Right forelimb (tissue), 1 donor: ENCODE data around the gene PCYT1B.
"Not testable (repeated sequence)": the region's sequence is repeated elsewhere in the genome, so short reads cannot be mapped to it uniquely, and the experiment has no call there.

Source experiments
- DNase-seq: peaks from one replicate; pipeline ENCODE4 v3.0.0-alpha.2; 2018

The PCYT1B gene

DNA sequence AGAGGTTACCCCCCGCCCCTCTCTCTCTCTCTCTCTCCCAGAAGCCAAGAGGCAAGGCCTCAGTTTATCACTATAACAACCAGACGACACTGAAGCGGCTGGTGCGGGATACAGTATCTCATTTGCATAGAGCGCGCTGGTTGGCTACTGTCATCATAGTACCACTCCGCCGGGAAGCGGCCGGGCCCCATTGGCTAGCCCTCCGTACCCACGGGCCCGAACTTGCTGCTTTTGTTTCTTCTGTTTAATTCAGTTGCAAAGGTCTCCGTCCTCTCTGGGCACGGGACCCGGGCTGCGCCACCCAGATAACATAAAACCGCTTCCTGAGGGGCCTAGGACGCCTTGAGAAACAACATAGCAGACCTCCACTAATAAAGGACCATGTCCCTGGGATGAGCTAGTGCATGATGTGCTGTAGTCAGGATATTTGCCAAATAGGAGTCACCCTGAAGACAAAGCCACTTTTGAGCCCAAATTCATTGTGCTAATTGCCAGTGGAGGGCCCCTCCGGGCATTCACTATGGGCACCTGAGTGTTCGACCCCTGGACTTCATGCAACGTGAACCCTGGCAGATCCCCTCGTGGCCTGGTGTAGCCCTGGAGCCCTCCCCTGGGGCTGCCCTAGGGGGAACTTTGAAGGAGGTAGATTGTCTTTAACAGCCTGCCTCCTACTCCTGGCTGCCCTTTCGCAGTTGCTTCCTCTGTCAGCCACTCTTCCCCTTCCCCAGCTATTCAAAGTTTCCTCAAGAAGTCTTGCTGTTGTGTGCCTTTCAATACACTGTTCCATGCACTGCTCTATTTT lies at the start of gene PCYT1B:
PCYT1B (minus strand) TSS at position 91 of the 802 bp plus-strand sequence. CDS start 242 bp downstream, outside the sequence.
- peak; percentile 79 for DNase-seq

DNA sequence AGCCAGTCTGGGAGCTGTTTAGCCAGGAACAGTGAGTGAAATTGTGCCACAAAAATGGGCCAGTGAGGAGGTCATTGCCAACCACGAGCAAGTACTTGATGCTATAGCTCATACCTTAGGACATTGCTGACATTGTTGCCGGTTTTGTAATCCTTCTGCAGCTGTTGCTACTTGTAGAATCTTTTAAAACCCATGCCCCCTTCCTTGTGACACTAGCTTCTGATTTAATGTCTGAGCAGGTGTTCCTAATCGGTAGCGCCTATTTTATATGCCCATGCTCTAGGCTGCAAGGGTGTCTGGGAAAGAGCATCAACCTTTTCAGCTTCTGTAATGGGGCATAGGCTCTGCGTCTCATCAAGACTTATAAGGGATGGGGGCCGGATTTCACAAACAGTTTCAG lies 49.1 kb upstream of the PCYT1B start:
- DNase-seq: no peak

DNA sequence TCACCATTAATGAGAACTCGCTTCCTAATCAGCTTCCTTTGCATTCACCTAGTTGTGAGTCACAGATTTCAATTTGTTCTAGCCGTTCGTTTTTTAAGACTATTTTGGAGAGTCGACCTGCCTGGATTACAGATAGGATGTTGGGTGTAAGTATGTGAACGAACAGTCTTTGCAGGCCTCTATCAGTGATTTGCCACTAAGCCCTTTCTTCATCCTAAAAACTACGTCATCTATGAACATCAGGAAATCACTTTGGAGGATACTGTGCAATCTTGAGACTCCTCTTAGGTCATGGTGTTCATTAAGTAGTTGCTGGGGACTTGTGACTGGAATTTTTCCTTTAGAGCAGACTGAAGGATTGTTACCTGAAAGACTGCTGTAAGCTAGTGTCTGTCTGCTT lies 47.7 kb upstream of the PCYT1B start:
- DNase-seq: no peak

DNA sequence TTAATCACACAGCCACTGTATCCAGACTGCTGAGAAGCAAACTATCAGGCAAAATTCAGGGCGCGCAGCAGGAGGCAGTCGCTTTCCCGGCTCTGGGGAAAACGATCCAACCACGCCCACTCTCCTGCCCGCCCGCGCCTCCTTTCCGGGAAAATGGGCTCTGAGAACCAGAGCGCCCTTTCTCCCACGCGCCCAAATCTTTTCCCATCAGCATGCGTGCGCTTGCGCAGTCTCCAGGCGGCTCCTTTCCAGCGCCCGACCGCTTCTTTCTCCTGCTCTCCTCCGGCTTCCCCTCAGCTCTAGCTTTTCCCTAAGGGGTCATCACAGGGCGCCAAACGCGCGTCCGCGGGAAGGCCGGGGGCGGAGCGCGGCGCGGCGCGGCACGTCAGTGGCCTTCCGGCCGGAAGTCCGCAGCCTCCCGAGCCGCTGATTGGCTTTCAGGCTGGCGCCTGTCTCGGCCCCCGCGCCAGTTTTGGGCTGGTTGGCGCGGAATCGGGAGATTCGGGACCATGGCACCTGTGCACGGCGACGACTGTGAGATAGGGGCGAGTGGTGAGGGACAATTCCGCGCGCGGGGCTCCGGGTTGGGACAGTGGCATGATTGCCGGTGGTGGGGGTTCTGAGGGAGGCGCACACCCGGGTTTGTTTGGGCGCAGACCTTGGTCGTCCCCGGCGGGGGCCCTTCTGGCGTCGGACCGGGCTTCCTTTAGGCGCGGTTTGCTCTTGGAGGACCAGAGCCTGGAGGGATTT lies 46.5 kb upstream of the PCYT1B start, which contains the start of gene POLA1:
POLA1 (plus strand) TSS at position 466 of the 750 bp plus-strand sequence; CDS start at position 510, 44 bp downstream.
- DNase-seq: peak; percentile 93

DNA sequence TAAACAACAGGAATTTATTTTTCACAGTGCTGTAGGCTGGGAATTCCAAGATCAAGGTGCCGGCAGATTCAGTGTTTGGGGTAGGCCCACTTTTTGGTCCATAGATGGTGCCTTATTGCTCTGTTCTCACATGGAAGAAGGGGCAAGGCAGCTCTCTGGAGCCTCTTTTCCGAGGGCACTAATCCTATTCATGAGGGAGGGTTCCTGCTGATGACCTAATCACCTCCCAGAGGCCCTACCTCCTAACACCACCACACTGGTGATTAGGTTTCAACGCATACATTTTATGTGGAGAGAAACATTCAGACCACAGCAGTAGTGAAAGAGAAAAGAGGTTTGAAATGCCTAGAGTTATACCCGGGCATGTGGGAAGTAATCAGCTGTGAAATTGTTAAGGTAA lies 45.2 kb upstream of the PCYT1B start:
- no peak for DNase-seq

DNA sequence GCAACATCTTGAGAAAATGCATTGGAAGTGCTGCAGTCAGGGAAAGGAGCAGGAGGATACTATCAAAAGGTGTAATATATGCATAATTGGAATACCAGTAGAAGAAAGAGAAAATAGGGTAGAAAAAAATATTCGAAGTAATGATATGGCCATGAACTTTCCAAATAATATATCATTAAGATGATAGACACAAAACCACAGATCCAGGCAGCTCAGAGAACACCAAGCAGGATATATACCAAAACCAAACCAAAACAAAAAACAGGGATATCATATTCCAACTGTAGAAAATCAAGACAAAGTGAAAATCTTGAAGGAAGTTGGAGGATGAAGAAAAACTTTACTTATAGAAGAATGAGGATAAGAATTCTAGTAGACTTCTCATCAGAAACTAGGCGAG lies 36.9 kb upstream of the PCYT1B start:
- DNase-seq: no peak

DNA sequence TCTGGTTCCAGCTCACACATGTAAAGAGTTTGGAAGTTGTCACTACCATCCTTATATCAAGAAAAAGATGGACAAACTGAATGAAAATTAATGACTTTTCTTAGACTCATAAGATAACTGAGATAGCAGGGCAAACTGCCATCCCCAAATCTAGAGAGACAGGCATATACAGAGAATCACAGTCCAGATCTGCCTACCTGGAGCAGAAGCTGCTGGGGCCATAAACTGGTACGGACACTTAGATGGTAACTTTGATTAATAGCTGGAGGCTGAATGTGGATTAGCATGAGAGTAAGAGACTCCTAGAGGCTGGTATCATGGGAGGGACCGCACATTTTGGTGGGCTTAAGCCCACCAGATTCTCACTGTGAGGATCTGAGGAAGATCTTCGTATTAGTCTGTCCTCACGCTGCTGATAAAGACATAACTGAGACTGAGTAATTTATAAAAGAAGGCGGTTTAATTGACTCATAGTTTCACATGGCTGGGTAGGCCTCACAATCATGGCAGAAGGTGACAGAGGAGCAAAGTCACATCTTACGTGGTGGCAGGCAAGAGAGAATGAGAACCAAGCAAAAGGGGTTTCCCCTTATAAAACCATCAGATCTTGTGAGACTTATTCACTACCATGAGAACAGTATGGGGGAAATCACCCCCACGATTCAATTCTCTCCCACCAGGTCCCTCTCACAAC lies 35.7 kb upstream of the PCYT1B start:
- no peak for DNase-seq

DNA sequence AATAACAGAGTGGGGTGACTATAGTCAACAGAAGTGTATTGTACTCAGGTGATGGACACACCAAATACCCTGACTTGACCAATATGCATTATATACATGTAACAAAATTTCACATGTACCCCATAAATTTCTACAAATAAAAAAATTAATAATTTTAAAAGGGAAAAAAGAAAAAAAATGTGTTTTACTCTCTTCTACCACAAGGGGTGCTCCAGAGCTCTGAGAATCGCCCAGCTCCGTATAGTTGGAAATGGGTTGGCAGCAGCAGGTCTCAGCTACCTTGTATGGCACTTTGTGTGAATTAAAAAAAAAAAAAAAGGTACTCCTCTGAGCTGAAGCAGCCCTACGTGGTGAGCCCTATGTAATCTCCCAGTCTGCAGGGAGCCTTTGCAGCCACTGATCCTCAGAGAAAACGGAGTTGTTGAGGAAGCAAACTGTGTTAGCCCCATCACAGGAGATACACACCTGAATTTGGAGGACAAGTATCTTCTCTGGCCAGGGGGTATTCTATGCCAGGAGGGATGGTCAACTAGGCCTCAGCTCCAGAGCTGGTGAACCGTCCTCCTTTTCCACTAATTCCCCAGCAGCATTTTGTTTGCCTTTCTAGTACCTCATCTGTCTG lies 29.4 kb upstream of the PCYT1B start:
- no peak for DNase-seq

DNA sequence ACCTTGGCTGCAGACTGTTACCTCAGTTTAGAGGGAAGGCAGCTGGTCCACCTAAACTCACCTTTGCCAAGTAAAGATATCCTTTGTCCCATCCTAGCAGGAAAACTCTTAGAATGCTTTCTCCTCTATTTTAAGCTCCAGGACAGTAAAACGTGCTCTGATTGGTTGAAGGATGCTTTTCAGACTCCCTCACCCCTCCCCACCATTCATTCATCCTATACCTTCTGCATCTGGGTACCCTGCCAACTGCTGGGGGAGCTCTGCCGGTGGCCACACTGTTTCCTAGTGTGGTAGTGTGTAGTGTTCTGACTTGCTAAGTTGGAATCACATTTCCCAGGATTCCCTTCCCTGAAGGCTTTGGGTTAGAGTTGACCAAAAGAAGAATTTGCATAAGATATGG lies 26.3 kb upstream of the PCYT1B start:
- no peak for DNase-seq

DNA sequence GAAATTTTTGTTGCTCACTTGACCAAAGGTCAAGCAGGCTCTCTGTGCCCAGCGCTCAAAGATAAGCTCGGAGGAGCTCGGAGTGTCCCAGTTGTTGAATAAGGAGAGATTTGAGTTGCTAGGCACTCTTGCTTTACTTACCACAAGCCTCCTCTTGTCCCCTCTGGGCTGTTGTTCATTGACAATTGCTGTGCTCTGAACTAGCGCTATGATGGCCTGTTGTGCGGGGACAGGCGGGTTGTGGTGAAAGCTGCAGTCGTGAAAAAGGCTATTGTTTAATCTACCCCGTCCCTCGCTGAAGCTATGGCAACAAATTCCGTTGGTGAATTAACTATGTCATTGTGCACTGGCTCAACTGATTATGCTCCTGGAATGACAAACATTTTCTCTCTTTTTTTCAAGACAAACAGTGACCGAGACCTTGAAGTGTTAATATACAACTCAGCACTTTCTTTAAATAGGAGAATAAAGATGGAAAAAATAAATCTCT lies 25.6 kb upstream of the PCYT1B start:
- no peak for DNase-seq

DNA sequence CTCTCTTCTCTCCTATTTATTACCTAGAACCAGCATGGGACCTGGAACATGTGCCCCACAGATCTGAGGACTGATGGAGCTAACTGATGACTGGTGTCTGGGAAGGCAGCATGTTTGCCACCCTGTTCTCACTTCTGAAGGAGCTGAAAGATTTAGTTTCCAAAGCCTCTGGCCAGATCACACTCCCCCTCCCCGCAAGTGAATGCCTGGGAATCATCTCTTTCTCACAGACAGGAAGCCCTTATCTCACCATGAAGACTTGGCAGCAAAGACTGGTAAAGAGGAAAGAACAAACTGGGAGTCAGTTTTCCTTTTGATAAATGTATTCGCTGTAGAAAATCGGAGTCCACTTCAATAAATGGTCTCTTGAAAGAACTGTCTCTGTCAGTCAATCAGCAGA lies 21.0 kb upstream of the PCYT1B start:
- no peak for DNase-seq

DNA sequence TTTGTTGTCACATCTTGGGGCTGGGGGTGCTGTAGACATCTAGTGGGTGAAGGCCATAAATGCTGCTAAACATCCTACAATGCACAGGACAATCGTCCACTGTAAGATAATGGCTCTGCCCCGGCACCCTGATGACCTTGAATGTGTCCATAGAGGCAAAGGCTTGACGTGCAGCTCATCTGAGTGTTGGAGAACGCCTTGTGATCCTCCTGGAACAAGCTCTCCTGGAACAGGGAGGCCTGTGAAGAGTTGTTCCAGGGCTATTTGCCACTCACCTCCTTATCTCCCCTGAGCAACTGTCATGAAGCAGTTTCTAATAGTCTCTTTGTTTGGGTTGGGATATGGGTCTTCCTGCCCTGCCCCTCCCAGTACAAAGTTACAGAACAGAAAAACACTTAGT lies 15.2 kb upstream of the PCYT1B start:
- DNase-seq: no peak

DNA sequence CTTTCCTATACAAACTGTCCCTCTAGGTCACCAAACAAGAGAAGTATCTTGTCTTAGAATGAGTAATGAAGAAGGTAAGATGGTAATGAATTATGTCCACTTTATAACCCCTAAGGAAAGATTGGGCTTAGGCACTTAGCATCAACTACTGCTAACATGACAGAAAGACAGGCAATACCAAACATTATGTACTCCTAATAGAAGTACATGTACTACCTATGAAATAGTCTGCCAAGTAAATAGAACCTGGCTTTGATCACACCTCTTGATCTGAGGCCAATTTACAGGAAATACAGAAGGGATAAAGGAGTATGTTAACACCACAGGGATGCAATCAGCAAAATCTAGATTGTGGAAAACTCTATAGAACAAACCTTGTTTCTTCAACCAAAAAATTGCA lies 14.1 kb upstream of the PCYT1B start:
- DNase-seq: no peak

DNA sequence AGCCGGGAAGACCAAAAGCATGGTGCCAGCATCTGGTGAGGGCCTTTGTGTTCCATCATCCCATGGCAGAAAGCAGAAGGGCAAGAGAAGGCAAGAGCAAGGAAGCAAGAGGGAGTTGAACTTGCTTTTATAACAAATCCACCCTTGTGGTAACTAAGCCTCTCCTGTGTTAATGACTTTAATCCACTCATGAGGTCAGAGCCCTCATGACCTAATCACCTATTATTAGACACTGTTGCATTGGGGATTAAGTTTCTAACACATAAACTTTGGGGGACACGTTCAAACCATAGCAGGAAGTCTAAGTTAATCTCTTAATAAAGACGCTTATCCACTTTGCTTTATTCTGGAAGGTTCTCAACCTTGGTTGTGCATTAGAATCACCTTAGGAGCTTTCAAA lies 12.5 kb upstream of the PCYT1B start:
- DNase-seq: no peak

DNA sequence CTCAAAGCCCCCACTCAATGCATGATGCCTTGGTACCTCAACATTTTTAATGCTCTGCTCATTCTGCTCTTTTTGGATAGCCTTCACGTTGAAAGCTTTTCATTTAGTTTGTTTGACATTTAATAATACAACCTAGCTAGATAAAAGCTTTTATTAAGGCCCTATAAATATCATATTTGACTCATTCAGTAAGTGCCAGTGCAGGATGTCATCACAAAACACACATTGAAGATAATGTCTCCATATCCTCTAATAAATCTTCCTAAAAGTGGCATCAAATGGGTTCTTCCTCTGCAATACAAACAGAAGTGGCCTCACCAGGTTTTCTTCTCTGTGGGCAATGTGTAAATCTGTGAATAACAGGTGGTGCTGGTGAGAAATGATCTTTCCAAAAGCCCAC lies 12.0 kb upstream of the PCYT1B start:
- DNase-seq: no peak

DNA sequence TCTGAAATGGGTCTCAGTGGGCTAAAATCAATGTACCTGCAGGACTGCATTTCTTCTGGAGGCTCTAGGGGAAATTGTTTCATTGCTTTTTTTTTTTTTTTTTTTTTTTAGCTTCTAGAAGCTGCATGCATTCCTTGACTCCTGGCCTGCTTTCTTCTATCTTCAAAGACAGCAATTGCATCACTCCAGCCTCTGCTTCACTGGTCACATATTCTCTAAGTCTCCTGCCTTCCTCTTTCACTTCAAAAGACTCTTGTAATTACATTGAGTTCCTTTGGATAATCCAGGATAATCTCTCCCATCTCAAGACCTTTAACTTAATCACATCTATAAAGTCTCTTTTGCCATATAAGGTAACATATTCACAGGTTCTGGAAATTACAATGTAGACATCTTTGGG lies 11.3 kb upstream of the PCYT1B start:
- no peak for DNase-seq

DNA sequence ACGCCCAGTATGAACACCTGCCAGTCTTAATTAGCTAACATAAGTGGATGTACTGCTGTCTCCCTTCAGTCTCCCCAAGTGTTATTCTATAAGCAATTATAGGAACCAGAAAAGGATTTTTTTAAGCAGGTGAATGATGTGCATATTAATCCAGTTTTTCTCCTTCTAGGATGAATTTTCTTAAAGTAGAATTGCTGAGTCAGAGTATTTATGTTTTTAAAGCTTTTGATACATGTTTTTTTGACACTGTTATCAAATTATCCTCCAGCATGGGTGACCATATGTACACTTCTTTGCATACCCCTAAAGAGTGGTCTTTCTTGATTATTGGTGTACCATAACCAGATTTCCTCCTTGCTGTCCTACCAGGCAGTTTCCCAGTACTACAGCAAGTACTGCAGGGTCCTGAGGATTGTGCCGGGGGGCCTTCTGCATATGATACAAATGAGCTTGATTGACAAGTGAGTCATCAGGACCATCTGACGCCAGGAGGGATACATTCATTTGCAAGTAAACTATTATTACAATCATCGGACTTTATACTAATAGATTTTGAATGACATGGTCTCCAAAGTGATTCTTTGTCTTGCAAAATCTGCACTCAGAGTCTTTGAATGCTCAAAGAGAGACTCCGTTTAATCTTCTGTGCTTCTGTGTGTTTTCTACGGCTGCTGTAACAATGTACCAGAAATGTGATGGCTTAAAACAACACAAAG lies 10.7 kb upstream of the PCYT1B start:
- DNase-seq: no peak

DNA sequence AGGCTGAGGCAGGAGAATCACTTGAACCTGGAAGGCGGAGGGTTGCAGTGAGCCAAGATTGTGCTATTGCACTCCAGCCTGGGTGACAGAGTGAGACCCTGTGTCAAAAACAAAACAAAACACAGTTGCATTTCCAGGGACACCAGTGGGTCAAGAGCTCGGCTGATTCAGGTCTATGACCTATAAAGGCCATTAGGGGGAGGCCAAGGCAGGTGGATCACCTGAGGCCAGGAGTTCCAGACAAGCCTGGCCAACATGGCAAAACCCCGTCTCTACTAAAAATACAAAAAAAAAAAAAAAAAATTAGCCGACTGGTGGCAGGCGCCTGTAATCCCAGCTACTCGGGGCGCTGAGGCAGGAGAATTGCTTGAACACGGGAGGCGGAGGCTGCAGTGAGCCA lies 8.5 kb upstream of the PCYT1B start:
- not testable (repeated sequence) for DNase-seq

DNA sequence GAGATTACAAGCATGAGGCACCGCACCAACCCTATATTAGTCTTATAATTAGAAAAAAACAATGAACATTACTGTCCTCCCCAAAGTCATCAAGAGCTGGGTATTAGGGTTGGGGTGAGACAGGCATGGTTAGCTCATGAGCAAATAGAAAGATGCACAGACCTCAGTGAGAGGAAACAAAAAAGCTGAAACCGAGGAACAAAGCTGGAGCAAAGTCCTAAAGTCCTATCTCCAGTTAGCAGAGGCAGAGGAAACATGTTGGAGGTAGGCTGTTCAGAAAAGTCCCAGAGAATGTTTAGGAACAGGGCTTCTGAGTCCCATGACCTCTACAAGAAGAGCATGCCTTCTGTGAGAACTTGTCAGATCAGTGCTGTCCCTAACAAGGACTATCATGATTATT lies 4.6 kb upstream of the PCYT1B start:
- DNase-seq: no peak

DNA sequence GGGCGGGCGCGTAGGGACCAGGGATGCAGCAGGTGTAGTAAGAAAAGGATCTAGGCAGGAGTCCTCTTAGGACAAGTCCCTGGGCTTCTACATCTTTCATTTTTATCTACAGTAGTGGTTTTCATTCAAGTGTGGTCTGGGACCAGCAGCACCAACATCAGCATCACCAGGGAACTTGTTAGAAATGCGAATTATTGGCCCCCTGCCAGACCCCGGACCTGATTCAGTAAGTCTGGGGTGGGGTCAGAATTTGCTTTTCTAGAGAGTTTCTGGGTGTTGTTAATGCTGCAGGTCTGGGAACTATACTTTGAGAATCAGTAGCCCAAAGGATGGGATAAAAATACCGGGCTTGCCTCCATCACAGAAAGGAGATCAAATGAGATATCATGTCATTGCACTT lies 1.3 kb upstream of the PCYT1B start:
- no peak for DNase-seq

DNA sequence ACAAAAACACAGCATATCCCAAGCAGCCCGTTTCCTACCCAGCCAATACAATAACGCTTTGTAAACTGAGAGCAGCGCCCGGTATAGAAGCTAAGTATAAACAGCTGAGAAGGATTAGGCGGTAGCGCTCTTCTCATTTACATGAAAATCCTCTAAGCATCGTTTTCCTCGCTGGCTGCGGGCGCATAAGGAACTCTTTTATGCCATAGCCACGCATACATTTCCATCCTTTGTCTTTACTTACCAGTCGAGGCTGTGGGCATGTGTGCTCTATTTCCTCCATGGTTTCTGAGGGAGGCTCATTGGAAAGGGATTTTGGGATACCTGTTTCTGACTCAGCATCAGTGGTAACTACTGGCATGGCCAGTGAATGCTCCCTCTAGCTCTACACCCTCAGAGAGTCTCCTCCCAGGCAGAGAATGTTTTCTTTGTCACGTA lies 383 bp downstream of the PCYT1B start:
- DNase-seq: peak; percentile 50

DNA sequence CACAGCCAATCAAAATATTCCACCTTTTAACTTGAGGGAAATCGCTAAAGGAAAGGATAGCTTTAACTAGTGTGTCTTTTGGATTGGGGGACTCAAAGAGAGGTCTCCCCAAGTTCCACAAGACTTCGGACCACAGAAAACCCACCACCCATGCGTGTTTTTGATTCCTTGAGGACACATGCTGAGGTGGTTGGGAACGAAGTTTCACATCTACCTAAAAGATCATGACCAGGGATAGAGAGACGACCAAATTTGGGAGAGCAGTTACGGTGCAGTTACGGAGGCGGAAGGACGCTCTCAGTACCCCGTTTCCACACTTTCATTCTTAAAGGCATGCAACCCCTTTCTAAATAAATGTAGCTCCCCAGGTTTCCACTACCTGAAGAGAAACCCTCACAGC lies 1.1 kb downstream of the PCYT1B start:
- DNase-seq: no peak
